Measurements from ENCODE around the gene CHD2.

- TF ChIP-seq CTCF (IDR thresholded peaks at IDR 0.05): no peak
- TF ChIP-seq POLR2AphosphoS5 (IDR thresholded peaks at IDR 0.05): peak; percentile 79 to 97 (median 86)
Observed at GRCh38 chr15:93072411-93073394, 172.6 kb downstream of the CHD2 start.

All from sigmoid colon (tissue), 4 donors.